ENCODE measurements around the gene KREMEN1. TPM values are rescaled to one million over a fixed set of nuclear protein-coding genes. Genes with fewer than 3 reads are reported as not detected.

The KREMEN1 gene
- total and polyA plus RNA-seq, 8 donors: 5.4 to 34.5 (median 11.6) TPM

DNA sequence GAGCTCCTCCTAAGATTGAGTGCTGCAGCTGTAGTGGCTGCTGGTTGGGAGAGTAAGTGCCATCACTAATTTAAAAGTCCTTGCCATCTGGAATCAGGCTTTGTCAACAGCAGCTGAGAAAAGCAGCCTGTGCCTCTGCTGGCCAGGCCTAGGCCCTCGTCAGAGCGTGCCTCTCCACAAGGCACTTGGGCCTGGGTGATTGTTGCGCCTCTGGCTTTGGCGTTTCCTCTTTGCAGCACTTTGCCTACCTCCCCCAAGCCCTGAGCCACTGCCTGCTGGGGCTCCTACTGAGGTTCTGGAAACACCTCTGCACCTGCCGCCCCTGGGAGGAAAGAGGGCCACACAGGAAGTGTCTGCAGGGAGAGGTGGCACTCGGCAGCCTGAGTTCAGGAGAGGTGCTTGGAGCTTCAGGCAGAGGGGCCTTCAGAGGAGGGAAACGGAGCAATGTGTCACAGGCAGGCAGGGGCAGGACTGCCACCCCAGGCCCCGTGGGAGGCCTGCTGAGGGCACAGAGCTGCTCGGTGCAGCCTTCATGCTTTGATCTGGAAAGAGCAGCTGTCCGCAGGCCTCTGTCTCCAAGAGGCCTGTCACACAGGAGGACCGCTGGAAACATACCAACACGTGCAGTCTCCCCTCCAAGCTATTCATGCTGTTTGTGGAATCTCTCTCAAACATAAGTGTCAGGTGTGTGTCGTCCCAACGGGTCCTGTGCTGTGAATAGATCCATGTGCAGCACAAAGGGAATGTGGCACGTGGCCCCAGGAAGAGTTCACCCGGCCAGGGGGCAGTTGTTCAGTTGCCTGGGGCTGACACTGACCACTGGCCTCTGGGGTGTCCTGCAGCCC, 71.3 kb downstream of the KREMEN1 start:
- intact Hi-C loops (cut with DNase I; ENCODE audit: low total_unique reads): loop anchor here (10.0 kb wide), 1 partner anchor 99 kb away; no protein-coding TSS in a partner anchor
- Histone ChIP-seq H3K9me3 (no peaks in the 10 kb centered on the region), H3K4me1 (peaks cover 0 to 15% (median 0%) of the 10 kb centered on the region in 4 donors), H3K36me3 (peaks cover 0 to 75% (median 65%) of the 10 kb centered on the region in 4 donors), H3K27ac (no peak overlapping the region), H3K4me3 (no peak overlapping the region), H3K27me3 (no peaks in the 10 kb centered on the region)
- TF ChIP-seq EP300 (IDR thresholded peaks at IDR 0.05): no peak
- TF ChIP-seq POLR2A (IDR thresholded peaks at IDR 0.05): no peak
- TF ChIP-seq, protein P1, sequence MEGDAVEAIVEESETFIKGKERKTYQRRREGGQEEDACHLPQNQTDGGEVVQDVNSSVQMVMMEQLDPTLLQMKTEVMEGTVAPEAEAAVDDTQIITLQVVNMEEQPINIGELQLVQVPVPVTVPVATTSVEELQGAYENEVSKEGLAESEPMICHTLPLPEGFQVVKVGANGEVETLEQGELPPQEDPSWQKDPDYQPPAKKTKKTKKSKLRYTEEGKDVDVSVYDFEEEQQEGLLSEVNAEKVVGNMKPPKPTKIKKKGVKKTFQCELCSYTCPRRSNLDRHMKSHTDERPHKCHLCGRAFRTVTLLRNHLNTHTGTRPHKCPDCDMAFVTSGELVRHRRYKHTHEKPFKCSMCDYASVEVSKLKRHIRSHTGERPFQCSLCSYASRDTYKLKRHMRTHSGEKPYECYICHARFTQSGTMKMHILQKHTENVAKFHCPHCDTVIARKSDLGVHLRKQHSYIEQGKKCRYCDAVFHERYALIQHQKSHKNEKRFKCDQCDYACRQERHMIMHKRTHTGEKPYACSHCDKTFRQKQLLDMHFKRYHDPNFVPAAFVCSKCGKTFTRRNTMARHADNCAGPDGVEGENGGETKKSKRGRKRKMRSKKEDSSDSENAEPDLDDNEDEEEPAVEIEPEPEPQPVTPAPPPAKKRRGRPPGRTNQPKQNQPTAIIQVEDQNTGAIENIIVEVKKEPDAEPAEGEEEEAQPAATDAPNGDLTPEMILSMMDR (IDR thresholded peaks at IDR 0.05): no peak
- TF ChIP-seq POLR2AphosphoS5 (IDR thresholded peaks at IDR 0.05): no peak
- 82 to 90% (median 86%) methylated on average over 13 to 16 of the region's 16 CpGs for WGBS, 5 donors
- peak in 1 of 2 donors; percentile 21 for DNase-seq

DNA sequence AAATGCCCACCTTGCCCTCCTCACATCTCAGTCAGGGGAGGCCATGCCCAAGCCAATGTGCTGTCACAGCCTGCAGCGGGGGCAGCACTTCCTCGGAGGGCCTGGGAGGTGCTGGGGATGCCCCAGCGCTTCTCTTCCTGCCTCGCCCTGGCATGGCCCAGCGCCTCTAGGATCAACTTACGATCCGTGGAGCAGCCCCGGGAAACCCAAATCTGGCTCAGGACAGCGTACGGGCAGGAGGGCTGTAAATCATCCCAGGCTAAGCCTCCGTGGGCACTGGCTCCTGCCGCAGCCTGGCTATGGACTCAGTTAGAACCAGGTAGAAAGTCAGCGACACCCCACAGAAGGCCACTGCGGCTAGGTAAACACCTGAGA, 71.9 kb downstream of the KREMEN1 start:
- no peaks in the 10 kb centered on the region for H3K9me3 ChIP-seq
- peaks cover 0 to 69% (median 59%) of the 10 kb centered on the region in 4 donors for H3K36me3 ChIP-seq
- no peak overlapping the region for H3K4me3 ChIP-seq
- no peak overlapping the region for H3K27ac ChIP-seq
- intact Hi-C loops (cut with DNase I; ENCODE audit: low total_unique reads): loop anchor here (10.0 kb wide), 1 partner anchor 100 kb away; no protein-coding TSS in a partner anchor
- 83 to 92% (median 88%) methylated on average over 8 to 14 of the region's 14 CpGs for WGBS, 5 donors
- H3K4me1 ChIP-seq: peaks cover 0 to 15% (median 0%) of the 10 kb centered on the region in 4 donors
- DNase-seq: peak in 1 of 2 donors; percentile 14
- no peak for TF ChIP-seq POLR2AphosphoS5 (IDR thresholded peaks at IDR 0.05)
- TF ChIP-seq, protein P1 (IDR thresholded peaks at IDR 0.05): no peak
- TF ChIP-seq POLR2A (IDR thresholded peaks at IDR 0.05): no peak
- TF ChIP-seq EP300 (IDR thresholded peaks at IDR 0.05): no peak
- no peaks in the 10 kb centered on the region for H3K27me3 ChIP-seq

DNA sequence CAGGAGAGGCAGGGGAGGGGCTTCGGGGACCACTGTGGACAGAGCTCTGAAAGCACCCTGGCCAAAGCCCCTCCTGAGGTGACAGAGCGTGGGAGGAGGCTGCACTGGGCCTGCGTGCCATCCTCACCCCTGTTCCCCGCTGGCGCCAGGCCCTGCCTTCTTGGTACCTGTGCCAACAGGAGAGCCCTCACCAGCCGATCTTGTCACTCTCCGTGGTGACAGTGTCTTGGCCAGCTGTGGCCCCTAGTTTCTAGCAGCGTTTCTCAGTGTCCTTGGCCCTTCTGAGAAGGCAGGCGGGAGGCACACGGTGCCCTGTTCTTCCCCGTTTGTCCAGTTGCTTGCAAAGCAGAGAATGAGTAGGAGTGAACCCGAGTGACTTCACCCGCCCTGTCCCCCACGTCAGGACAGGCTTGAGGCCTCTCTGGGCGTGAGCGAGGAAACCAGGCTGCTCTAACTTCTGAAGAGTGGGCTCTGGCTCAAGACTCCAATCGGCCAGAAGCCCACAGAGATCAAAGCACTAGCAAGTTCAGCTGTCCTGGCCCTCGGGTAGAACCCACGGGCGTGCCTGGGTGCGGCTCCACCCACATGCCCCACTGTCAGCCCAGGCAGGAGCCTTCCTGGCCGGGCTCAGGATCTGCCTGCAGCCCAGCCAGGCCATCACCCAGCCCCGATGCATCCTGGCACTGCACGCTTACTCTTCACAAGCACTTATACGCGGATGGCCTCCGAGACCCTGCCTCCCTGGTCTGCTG, 72.7 kb downstream of the KREMEN1 start:
- Histone ChIP-seq H3K4me3 (no peak overlapping the region), H3K4me1 (peaks cover 0 to 15% (median 0%) of the 10 kb centered on the region in 4 donors), H3K36me3 (peaks cover 0 to 62% (median 52%) of the 10 kb centered on the region in 4 donors), H3K27ac (peak overlapping the region in 1 of 5 donors; percentile 48), H3K27me3 (no peaks in the 10 kb centered on the region), H3K9me3 (no peaks in the 10 kb centered on the region)
- TF ChIP-seq POLR2A (IDR thresholded peaks at IDR 0.05) (no peak), POLR2AphosphoS5 (IDR thresholded peaks at IDR 0.05) (no peak), EP300 (IDR thresholded peaks at IDR 0.05) (no peak)
- TF ChIP-seq, protein P1 (IDR thresholded peaks at IDR 0.05): no peak
- intact Hi-C loops (cut with DNase I; ENCODE audit: low total_unique reads): loop anchor here (10.0 kb wide), 1 partner anchor 101 kb away; no protein-coding TSS in a partner anchor
- DNase-seq: peak in 1 of 2 donors; percentile 24
- 51 to 71% (median 65%) methylated on average over 20 to 27 of the region's 27 CpGs for WGBS, 5 donors

DNA sequence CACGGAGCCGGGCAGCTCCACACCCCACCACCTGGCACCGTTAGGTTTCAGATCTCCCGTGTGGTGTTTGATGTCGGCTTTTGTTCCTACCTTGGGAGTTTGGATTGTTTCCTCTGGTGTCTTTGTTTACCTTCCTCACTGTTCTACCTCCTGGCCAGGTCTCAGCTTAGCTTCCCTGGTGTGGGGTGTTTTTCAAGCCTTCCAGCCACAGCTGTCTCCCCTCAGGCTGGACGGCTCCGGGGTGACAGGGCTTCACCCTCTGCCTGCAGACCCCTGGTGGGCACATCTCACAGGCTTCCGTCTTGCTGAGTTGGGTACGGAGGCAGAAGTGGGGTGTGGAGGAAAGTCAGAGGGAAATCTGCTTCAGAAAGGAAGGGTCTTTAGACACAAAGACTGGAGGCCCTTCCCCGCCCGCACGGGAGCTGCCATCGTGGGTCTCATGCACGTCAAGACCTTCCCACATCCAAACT, 73.3 kb downstream of the KREMEN1 start:
- no peak overlapping the region for H3K4me3 ChIP-seq
- 58 to 77% (median 63%) methylated on average over 14 of the region's 14 CpGs for WGBS, 5 donors
- TF ChIP-seq EP300 (IDR thresholded peaks at IDR 0.05) (no peak), POLR2A (IDR thresholded peaks at IDR 0.05) (no peak), POLR2AphosphoS5 (IDR thresholded peaks at IDR 0.05) (no peak)
- TF ChIP-seq, protein P1 (IDR thresholded peaks at IDR 0.05): no peak
- peaks cover 0 to 15% (median 0%) of the 10 kb centered on the region in 4 donors for H3K4me1 ChIP-seq
- peaks cover 0 to 56% (median 48%) of the 10 kb centered on the region in 4 donors for H3K36me3 ChIP-seq
- H3K27ac ChIP-seq: peak overlapping the region in 1 of 5 donors; percentile 48
- H3K9me3 ChIP-seq: no peaks in the 10 kb centered on the region
- no peaks in the 10 kb centered on the region for H3K27me3 ChIP-seq
- DNase-seq: peak in 1 of 2 donors; percentile 17
- intact Hi-C loops (cut with DNase I; ENCODE audit: low total_unique reads): loop anchor here (10.0 kb wide), 1 partner anchor 101 kb away; no protein-coding TSS in a partner anchor
